K562 (cell line): Measurements from ENCODE around the gene KNSTRN.

ENCODE experiments used
- CHD1 ChIP-seq: fragments of 200-600 bp; sonication (generic); IDR thresholded peaks from one replicate; pipeline ENCODE4 v1.6.1; 2012; ENCODE audit warnings: mild to moderate bottlenecking, moderate library complexity, low read length, inconsistent platforms
- CREB1 ChIP-seq, 2 experiments: sonication (generic) in 1 of 2; formaldehyde crosslinking in 1 of 2; IDR thresholded peaks; 2 replicates each; pipeline versions ENCODE4 v1.6.1 to v1.8.0; 2012 to 2022; ENCODE audit warnings: inconsistent platforms in 1 of 2, mild to moderate bottlenecking in 1 of 2, missing genetic modification reagents in 1 of 2, moderate library complexity in 1 of 2
- GTF2F1 ChIP-seq: IDR thresholded peaks from 2 replicates; pipeline ENCODE4 v1.6.1; 2011; ENCODE audit warnings: low read depth, low read length, improper control_type of control experiment
- THRB ChIP-seq: fragments of 450-650 bp; formaldehyde crosslinking; conservative IDR thresholded peaks from 2 replicates; pipeline ENCODE4 v1.4.0; 2022; ENCODE audit warnings: mild to moderate bottlenecking, missing genetic modification characterization
- ZBTB11 ChIP-seq, 3 experiments: fragments of 200-800 bp in 1 of 3; fragments of 250-450 bp in 1 of 3; fragments of 450-650 bp in 1 of 3; sonication (Bioruptor Pico) in 1 of 3; sonication (Bioruptor generic) in 1 of 3; formaldehyde crosslinking in 1 of 3; IDR thresholded peaks; 2 replicates each; pipeline versions ENCODE4 v1.6.1 to v1.8.0; 2016 to 2022; ENCODE audit warnings: mild to moderate bottlenecking in 2 of 3, missing genetic modification characterization in 2 of 3, missing compliant biosample characterization in 1 of 3, moderate library complexity in 1 of 3

DNA sequence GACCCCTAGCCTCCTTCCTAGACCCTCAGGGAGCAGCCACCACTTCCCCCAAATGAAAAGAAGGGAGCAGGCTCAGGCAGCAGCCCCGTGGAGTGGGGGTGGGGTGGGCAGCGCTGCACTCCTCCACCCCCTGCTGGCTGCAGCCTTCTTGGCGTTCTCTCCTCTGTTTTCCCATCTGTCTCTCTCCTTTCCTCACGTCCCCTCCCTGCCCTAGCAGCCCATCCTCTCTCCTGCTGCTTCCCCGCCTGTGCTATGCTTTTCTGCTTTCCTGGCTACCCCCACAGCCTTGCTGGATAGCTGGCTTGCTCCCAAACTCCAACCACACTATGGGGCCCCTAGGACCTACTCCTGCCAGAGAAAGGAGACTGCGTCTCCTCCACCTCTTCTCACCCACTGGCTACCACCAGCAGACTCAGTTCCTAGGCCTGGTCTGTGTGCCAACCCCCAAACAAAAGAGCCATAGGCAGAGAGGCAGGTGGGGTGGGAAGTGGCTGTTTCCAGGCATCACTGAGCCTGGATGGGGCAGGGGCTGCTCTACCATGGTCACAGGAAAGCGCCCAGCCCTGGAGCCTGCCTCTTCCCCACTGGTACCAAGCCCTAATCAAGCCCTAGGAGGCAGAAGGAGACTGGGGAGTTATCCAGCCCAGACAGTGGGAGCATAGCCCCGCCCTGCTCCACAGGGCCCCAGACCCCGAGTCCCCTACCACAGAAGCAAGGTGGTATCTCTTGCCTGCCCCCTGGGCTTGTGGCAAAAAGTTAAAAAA is 27.9 kb upstream of the KNSTRN start:
- TF ChIP-seq THRB (no peak), CREB1 (IDR thresholded peaks at IDR 0.05) (no peak), CREB1 (CRISPR knock-in tag; IDR thresholded peaks at IDR 0.05) (no peak), GTF2F1 (no peak), ZBTB11 (CRISPR knock-in tag; IDR thresholded peaks at IDR 0.05) (no peak), CHD1 (no peak)
